GM21619 (cell line): ENCODE results near the gene DIAPH3.
A peak's percentile ranks its signal among the peaks of the same experiment; 100 is the strongest.
"Not testable (repeated sequence)": the region's sequence is repeated elsewhere in the genome, so short reads cannot be mapped to it uniquely, and the experiment has no call there.

Experiments used
- ATAC-seq: cut with Tn5 transposase; IDR thresholded peaks from one replicate; pipeline ENCODE4 v1.9.1; 2021; ENCODE audit not compliant: unreplicated experiment

DIAPH3 gene

GRCh38 chr13:60163478-60164233 lies at the start of gene DIAPH3:
Gene DIAPH3 (minus strand): TSS chr13:60163928. CDS start chr13:60163766, 162 bp downstream.
- peak; percentile 99 for ATAC-seq

GRCh38 chr13:60213236-60213744 lies 49.6 kb upstream of the DIAPH3 start:
- ATAC-seq = no peak

GRCh38 chr13:60211548-60211947 lies 47.8 kb upstream of the DIAPH3 start:
- no peak for ATAC-seq

- no peak for ATAC-seq
These were observed 47.0 kb upstream of the DIAPH3 start for GRCh38 chr13:60210510-60211330.

- ATAC-seq = not testable (repeated sequence)
These were observed 41.8 kb upstream of the DIAPH3 start for GRCh38 chr13:60205499-60205898.

- ATAC-seq = no peak
These were observed 37.6 kb upstream of the DIAPH3 start for GRCh38 chr13:60201286-60201685.

- ATAC-seq = not testable (repeated sequence)
These were observed 32.2 kb upstream of the DIAPH3 start for GRCh38 chr13:60195893-60196292.

GRCh38 chr13:60182907-60183306 lies 19.2 kb upstream of the DIAPH3 start:
- no peak for ATAC-seq

- ATAC-seq = no peak
These were observed 14.6 kb upstream of the DIAPH3 start for GRCh38 chr13:60178327-60178726.

GRCh38 chr13:60175571-60175970 lies 11.8 kb upstream of the DIAPH3 start:
- no peak for ATAC-seq

- no peak for ATAC-seq
These were observed 10.4 kb upstream of the DIAPH3 start for GRCh38 chr13:60174113-60174512.

GRCh38 chr13:60172111-60172510 lies 8.4 kb upstream of the DIAPH3 start:
- ATAC-seq = no peak

GRCh38 chr13:60170414-60170813 lies 6.7 kb upstream of the DIAPH3 start:
- ATAC-seq = no peak

GRCh38 chr13:60169239-60170031 lies 5.7 kb upstream of the DIAPH3 start:
- no peak for ATAC-seq

GRCh38 chr13:60167121-60167520 lies 3.4 kb upstream of the DIAPH3 start:
- ATAC-seq = no peak

- no peak for ATAC-seq
These were observed 1.8 kb upstream of the DIAPH3 start for GRCh38 chr13:60165391-60166099.

- peak; percentile 15 for ATAC-seq
These were observed 634 bp upstream of the DIAPH3 start for GRCh38 chr13:60164234-60164889.

- ATAC-seq = no peak
These were observed 1.6 kb downstream of the DIAPH3 start for GRCh38 chr13:60162096-60162495.

GRCh38 chr13:60158321-60158801 lies 5.4 kb downstream of the DIAPH3 start:
- peak; percentile 56 for ATAC-seq

GRCh38 chr13:60155978-60156377 lies 7.8 kb downstream of the DIAPH3 start:
- peak; percentile 30 for ATAC-seq
